Keratinocyte (primary cell): Measurements from ENCODE around the gene RAB12.

ENCODE experiments used
- EZH2 ChIP-seq: IDR thresholded peaks from one replicate; pipeline ENCODE4 v1.6.1; 2012; ENCODE audit warnings: inconsistent platforms, mild to moderate bottlenecking, low read length, moderate library complexity
- TF ChIP-seq, protein P1 (sequence below), 3 experiments: IDR thresholded peaks in 1 of 3; conservative IDR thresholded peaks in 1 of 3; optimal IDR thresholded peaks in 1 of 3; 2 replicates in 2 of 3; 3 replicates in 1 of 3; pipeline versions ENCODE3 to v1.5.1; 2011; ENCODE audit warnings: low read length in 3 of 3, mild to moderate bottlenecking in 3 of 3, moderate library complexity in 2 of 3, control low read depth in 1 of 3, inconsistent platforms in 1 of 3; ENCODE audit not compliant: insufficient read depth in 2 of 3; ENCODE audit errors: extremely low read depth in 1 of 3

GRCh38 chr18:8686611-8687010 lies 77.4 kb downstream of the RAB12 start:
- TF ChIP-seq, protein P1, sequence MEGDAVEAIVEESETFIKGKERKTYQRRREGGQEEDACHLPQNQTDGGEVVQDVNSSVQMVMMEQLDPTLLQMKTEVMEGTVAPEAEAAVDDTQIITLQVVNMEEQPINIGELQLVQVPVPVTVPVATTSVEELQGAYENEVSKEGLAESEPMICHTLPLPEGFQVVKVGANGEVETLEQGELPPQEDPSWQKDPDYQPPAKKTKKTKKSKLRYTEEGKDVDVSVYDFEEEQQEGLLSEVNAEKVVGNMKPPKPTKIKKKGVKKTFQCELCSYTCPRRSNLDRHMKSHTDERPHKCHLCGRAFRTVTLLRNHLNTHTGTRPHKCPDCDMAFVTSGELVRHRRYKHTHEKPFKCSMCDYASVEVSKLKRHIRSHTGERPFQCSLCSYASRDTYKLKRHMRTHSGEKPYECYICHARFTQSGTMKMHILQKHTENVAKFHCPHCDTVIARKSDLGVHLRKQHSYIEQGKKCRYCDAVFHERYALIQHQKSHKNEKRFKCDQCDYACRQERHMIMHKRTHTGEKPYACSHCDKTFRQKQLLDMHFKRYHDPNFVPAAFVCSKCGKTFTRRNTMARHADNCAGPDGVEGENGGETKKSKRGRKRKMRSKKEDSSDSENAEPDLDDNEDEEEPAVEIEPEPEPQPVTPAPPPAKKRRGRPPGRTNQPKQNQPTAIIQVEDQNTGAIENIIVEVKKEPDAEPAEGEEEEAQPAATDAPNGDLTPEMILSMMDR (optimal IDR thresholded peaks at IDR 0.05 in 1 of 3, IDR thresholded peaks at IDR 0.05 in 1 of 3, conservative IDR thresholded peaks at IDR 0.05 in 1 of 3; ENCODE audit: extremely low read depth in 1 of 3, insufficient read depth in 2 of 3, low read length in 3 of 3), result no peak
- TF ChIP-seq EZH2, result no peak
